ENCODE results near the gene KRT4. TPM values are rescaled to one million over a fixed set of nuclear protein-coding genes. Genes with fewer than 3 reads are reported as not detected.

The KRT4 gene
- total RNA-seq = under 1 TPM in 2 of 4 donors, not detected in 2; 0.12 to 0.15 TPM
- polyA plus RNA-seq = 1 to 10 TPM in 1 of 3 donors, under 1 TPM in 1, not detected in 1; 0.72 to 1.7 TPM
- long read RNA-seq, donor 1 = 0 reads
- long read RNA-seq, donor 2 = 0 reads

- ATAC-seq (no peak), DNase-seq (no peak)
- H3K9me3 ChIP-seq = no peaks in the 10 kb centered on the region
- intact Hi-C loops (cut with DNase I) = no loop called here
- no peaks in the 10 kb centered on the region for H3K4me1 ChIP-seq
- H3K27me3 ChIP-seq (ENCODE audit: insufficient read depth in 3 of 3, low read length in 2 of 3) = peaks cover 0 to 14% (median 4%) of the 10 kb centered on the region in 3 donors
- no peak for TF ChIP-seq CTCF (IDR thresholded peaks at IDR 0.05)
- H3K36me3 ChIP-seq (ENCODE audit: insufficient read depth in 1 of 2, low read depth in 1 of 2) = no peaks in the 10 kb centered on the region
- WGBS, 3 donors = 79 to 82% (median 80%) methylated on average over 15 of the region's 15 CpGs
- H3K27ac ChIP-seq = no peak within 1 kb of the TSS
- H3K4me3 ChIP-seq = no peak within 1 kb of the TSS
These were observed at the start of gene KRT4 for GRCh38 chr12:52813885-52814709. TSS of gene KRT4 (minus strand) at chr12:52814116. CDS start at chr12:52814058, 58 bp downstream.

GRCh38 chr12:52862023-52862422, 48.1 kb upstream of the KRT4 start:
- intact Hi-C loops (cut with DNase I) = no loop called here
- TF ChIP-seq CTCF (IDR thresholded peaks at IDR 0.05) = no peak

GRCh38 chr12:52861511-52861910, 47.6 kb upstream of the KRT4 start:
- 81 to 91% (median 86%) methylated on average over 7 of the region's 7 CpGs for WGBS, 3 donors
- no peaks in the 10 kb centered on the region for H3K27me3 ChIP-seq (ENCODE audit: insufficient read depth in 3 of 3, low read length in 2 of 3)
- H3K36me3 ChIP-seq (ENCODE audit: insufficient read depth in 1 of 2, low read depth in 1 of 2) = no peaks in the 10 kb centered on the region
- H3K4me3 ChIP-seq = no peak overlapping the region
- no peak for TF ChIP-seq CTCF (IDR thresholded peaks at IDR 0.05)
- DNase-seq (no peak), ATAC-seq (no peak)
- intact Hi-C loops (cut with DNase I) = no loop called here
- no peaks in the 10 kb centered on the region for H3K9me3 ChIP-seq
- no peaks in the 10 kb centered on the region for H3K4me1 ChIP-seq
- no peak overlapping the region for H3K27ac ChIP-seq

More at GRCh38 chr12:52862023-52862422, 48.1 kb upstream of the KRT4 start:
- no peaks in the 10 kb centered on the region for H3K9me3 ChIP-seq
- H3K27me3 ChIP-seq (ENCODE audit: insufficient read depth in 3 of 3, low read length in 2 of 3) = no peaks in the 10 kb centered on the region
- ATAC-seq (no peak), DNase-seq (no peak)
- no peaks in the 10 kb centered on the region for H3K36me3 ChIP-seq (ENCODE audit: insufficient read depth in 1 of 2, low read depth in 1 of 2)
- 41 to 53% (median 51%) methylated on average over 2 of the region's 2 CpGs for WGBS, 3 donors
- no peak overlapping the region for H3K4me3 ChIP-seq
- no peaks in the 10 kb centered on the region for H3K4me1 ChIP-seq
- H3K27ac ChIP-seq = no peak overlapping the region

DNA sequence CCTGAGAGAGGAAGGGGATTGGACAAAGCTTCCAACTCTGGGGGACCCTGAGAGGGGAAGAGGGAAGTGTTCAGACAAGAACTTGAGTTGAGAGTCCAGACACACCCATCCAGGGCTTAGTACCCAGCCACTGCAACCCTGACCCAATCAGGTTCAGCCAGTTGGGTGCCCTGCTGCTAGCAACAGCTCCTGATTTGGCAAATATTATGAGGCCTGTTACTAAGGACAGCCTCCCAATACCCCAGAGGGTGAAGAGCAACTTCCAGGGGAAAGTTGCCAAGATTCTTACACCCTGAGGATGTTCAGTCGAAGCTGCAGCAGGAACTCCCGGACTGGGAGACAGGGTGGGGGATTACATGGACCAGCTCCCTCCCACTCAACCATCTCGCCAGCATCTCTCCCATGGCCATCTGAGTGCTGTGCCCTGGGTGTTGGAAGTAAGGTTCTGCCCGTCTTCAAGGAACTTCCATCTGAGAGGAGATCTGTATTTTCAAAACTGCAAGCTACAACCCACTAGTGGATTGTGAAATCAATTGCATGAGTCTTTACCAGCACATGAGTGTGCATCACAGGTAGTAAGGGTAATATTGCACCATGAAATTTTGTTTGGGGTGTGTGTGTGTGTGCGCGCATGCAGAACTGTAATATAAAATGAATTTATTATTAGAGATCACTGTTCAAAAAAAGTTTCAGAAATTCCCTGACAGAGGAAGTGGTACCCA, 46.3 kb upstream of the KRT4 start:
- 66 to 69% (median 66%) methylated on average over 6 of the region's 6 CpGs for whole genome bisulfite sequencing, 3 donors
- TF ChIP-seq CTCF (IDR thresholded peaks at IDR 0.05) = no peak
- intact Hi-C loops (cut with DNase I) = no loop called here
- no peak overlapping the region for H3K27ac ChIP-seq
- no peak overlapping the region for H3K4me3 ChIP-seq
- no peaks in the 10 kb centered on the region for H3K9me3 ChIP-seq
- DNase-seq = no peak
- no peaks in the 10 kb centered on the region for H3K36me3 ChIP-seq (ENCODE audit: insufficient read depth in 1 of 2, low read depth in 1 of 2)
- no peak for ATAC-seq
- no peaks in the 10 kb centered on the region for H3K4me1 ChIP-seq
- H3K27me3 ChIP-seq (ENCODE audit: insufficient read depth in 3 of 3, low read length in 2 of 3) = no peaks in the 10 kb centered on the region

Data from psoas muscle (tissue), 8 donors.